Spinal cord (tissue), 10 donors: ENCODE measurements around the gene BAX. TPM values are rescaled to one million over a fixed set of nuclear protein-coding genes. Genes with fewer than 3 reads are reported as not detected.
"Not testable (repeated sequence)": the region's sequence is repeated elsewhere in the genome, so short reads cannot be mapped to it uniquely, and the experiment has no call there.

Source experiments
- DNase-seq, 6 donors: peaks; one replicate each; pipeline versions ENCODE4 v3.0.0 to v3.0.0-alpha.2; 2013 to 2015; ENCODE audit warnings: low spot score in 6 of 6, low read depth in 4 of 6
- H3K27ac ChIP-seq: one replicate; pipeline ENCODE4 v1.5.1; 2013; ENCODE audit warnings: low read depth, low read length, control low read depth
- H3K27me3 ChIP-seq: one replicate; pipeline ENCODE4 v1.6.1; 2013; ENCODE audit warnings: low read length; ENCODE audit not compliant: control insufficient read depth, insufficient read depth
- H3K36me3 ChIP-seq: one replicate; pipeline ENCODE4 v1.6.1; 2013; ENCODE audit warnings: low read length; ENCODE audit not compliant: control insufficient read depth, insufficient read depth
- H3K4me1 ChIP-seq: one replicate; pipeline ENCODE4 v1.6.1; 2013; ENCODE audit warnings: low read length; ENCODE audit not compliant: control insufficient read depth, insufficient read depth
- H3K4me3 ChIP-seq: one replicate; pipeline ENCODE4 v1.5.1; 2013; ENCODE audit warnings: low read depth, low read length, control low read depth
- H3K9me3 ChIP-seq: one replicate; pipeline ENCODE4 v1.6.1; 2013; ENCODE audit warnings: low read length; ENCODE audit not compliant: control insufficient read depth, insufficient read depth
- WGBS: methylation state at CpG from one replicate; pipeline ENCODE4 v1.1.5; 2013; ENCODE audit warnings: missing lambda C conversion rate; ENCODE audit not compliant: insufficient coverage; 5-methylcytosine and 5-hydroxymethylcytosine counted together
- polyA plus RNA-seq, 2 donors: library from polyadenylated mRNA; unstranded; fragments of 120-200 nt; gene quantifications; one replicate each; pipeline ENCODE4 v1.2.1, GENCODE V29; 2013; ENCODE audit not compliant: insufficient read length in 2 of 2
- total RNA-seq, 2 donors: library from RNA; depleted of rRNA in 1 of 2; stranded (reverse); fragments of 120-200 nt in 1 of 2; fragments of >200 nt in 1 of 2; gene quantifications; one replicate each; pipeline versions ENCODE4 v1.2.3 to v1.2.4, GENCODE V29; 2013 to 2014
- donor health status: healthy.

Gene BAX
- total and polyA plus RNA-seq, 4 donors: 23.5 to 91.3 (median 63.2) TPM

DNA sequence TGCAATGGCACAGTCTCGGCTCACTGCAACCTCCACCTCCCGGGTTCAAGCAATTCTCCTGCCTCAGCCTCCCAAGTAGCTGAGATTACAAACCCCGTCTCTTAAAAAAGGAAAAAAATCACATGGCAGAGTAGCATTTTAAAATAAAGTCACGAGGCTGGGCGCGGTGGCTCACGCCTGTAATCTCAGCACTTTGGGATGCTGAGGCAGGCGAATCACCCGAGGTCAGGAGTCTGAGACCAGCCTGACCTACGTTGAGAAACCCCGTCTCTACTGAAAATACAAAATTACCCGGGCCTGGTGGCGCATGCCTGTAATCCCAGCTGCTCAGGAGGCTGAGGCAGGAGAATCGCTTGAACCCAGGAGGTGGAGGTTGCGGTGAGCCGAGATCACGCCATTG, 27.0 kb upstream of the BAX start:
- WGBS: 92% methylated on average over 12 of the region's 17 CpGs
- not testable (repeated sequence) for H3K4me3 ChIP-seq, H3K9me3 ChIP-seq, H3K27ac ChIP-seq, H3K4me1 ChIP-seq, H3K27me3 ChIP-seq, DNase-seq
- H3K36me3 ChIP-seq: peaks cover 14% of the 10 kb centered on the region

- WGBS: 97% methylated on average over 3 of the region's 15 CpGs
- Histone ChIP-seq H3K27ac (no peak overlapping the region), H3K4me3 (no peak overlapping the region)
Observed at GRCh38 chr19:48928164-48929025, 26.3 kb upstream of the BAX start.

GRCh38 chr19:48933382-48933932, 21.2 kb upstream of the BAX start, which contains the start of gene DHDH:
TSS of gene DHDH (plus strand) at chr19:48933699. CDS start at chr19:48933722, 23 bp downstream.
- DNase-seq: peak; percentile 28 to 93 (median 44)
- no peaks in the 10 kb centered on the region for H3K36me3 ChIP-seq
- peak within 1 kb of the TSS; percentile 54 for H3K4me3 ChIP-seq
- peaks cover 5% of the 10 kb centered on the region for H3K4me1 ChIP-seq
- H3K9me3 ChIP-seq: no peaks in the 10 kb centered on the region
- H3K27me3 ChIP-seq: peaks cover 5% of the 10 kb centered on the region
- WGBS: under 1% methylated on average over 35 of the region's 43 CpGs
- no peak within 1 kb of the TSS for H3K27ac ChIP-seq

More at GRCh38 chr19:48928164-48929025, 26.3 kb upstream of the BAX start:
- peaks cover 6% of the 10 kb centered on the region for H3K4me1 ChIP-seq
- no peaks in the 10 kb centered on the region for H3K9me3 ChIP-seq
- peak in 1 of 6 donors; percentile 24 for DNase-seq
- peaks cover 5% of the 10 kb centered on the region for H3K27me3 ChIP-seq
- peaks cover 6% of the 10 kb centered on the region for H3K36me3 ChIP-seq

GRCh38 chr19:48934837-48935236, 19.8 kb upstream of the BAX start:
- 69% methylated on average over 19 of the region's 19 CpGs for WGBS
- no peak for DNase-seq
- Histone ChIP-seq H3K36me3 (peaks cover 2% of the 10 kb centered on the region), H3K27ac (no peak overlapping the region), H3K4me1 (peaks cover 5% of the 10 kb centered on the region), H3K4me3 (no peak overlapping the region), H3K9me3 (no peaks in the 10 kb centered on the region), H3K27me3 (peaks cover 5% of the 10 kb centered on the region)

GRCh38 chr19:48935864-48936263, 18.8 kb upstream of the BAX start:
- H3K4me1 ChIP-seq: peaks cover 5% of the 10 kb centered on the region
- peaks cover 6% of the 10 kb centered on the region for H3K36me3 ChIP-seq
- no peak for DNase-seq
- H3K4me3 ChIP-seq: no peak overlapping the region
- H3K9me3 ChIP-seq: no peaks in the 10 kb centered on the region
- peaks cover 5% of the 10 kb centered on the region for H3K27me3 ChIP-seq
- WGBS: 95% methylated on average over 14 of the region's 25 CpGs
- H3K27ac ChIP-seq: no peak overlapping the region

- peaks cover 12% of the 10 kb centered on the region for H3K36me3 ChIP-seq
- WGBS: 100% methylated on average over 2 of the region's 7 CpGs
- DNase-seq: no peak
- no peaks in the 10 kb centered on the region for H3K27me3 ChIP-seq
- H3K4me1 ChIP-seq: peaks cover 5% of the 10 kb centered on the region
- no peak overlapping the region for H3K27ac ChIP-seq
- H3K9me3 ChIP-seq: no peaks in the 10 kb centered on the region
- H3K4me3 ChIP-seq: no peak overlapping the region
Observed at GRCh38 chr19:48938256-48938655, 16.4 kb upstream of the BAX start.

GRCh38 chr19:48940902-48941301, 13.8 kb upstream of the BAX start:
- 94% methylated on average over 4 of the region's 5 CpGs for WGBS
- Histone ChIP-seq H3K27me3 (no peaks in the 10 kb centered on the region), H3K36me3 (peaks cover 12% of the 10 kb centered on the region), H3K27ac (no peak overlapping the region), H3K4me3 (no peak overlapping the region), H3K4me1 (no peaks in the 10 kb centered on the region), H3K9me3 (no peaks in the 10 kb centered on the region)
- DNase-seq: no peak

- no peak for DNase-seq
- 87% methylated on average over 4 of the region's 6 CpGs for WGBS
- no peaks in the 10 kb centered on the region for H3K9me3 ChIP-seq
- no peaks in the 10 kb centered on the region for H3K4me1 ChIP-seq
- H3K36me3 ChIP-seq: peaks cover 18% of the 10 kb centered on the region
- no peak overlapping the region for H3K27ac ChIP-seq
- no peaks in the 10 kb centered on the region for H3K27me3 ChIP-seq
- no peak overlapping the region for H3K4me3 ChIP-seq
Observed at GRCh38 chr19:48943081-48943480, 11.6 kb upstream of the BAX start.

DNA sequence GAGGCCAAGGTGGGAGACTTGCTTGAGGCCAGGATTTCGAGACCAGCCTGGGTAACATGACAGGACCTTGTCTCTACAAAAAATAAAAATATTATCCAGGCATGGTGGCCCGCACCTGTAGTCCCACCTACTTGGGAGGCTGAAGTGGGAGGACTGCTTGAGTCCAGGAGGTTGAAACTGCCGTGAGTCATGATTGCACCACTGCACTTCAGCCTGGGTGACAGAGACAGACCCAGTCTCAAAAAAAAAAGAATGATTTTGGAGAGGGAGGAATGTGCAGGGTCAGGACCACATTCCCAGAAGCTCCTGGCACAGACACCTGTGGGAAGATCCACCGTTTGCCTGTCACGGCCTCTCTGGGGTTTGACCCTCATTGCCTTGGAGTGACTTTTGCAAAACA, 9.3 kb upstream of the BAX start:
- Histone ChIP-seq H3K36me3 (peaks cover 15% of the 10 kb centered on the region), H3K4me3 (no peak overlapping the region), H3K9me3 (no peaks in the 10 kb centered on the region), H3K27me3 (no peaks in the 10 kb centered on the region), H3K4me1 (no peaks in the 10 kb centered on the region), H3K27ac (no peak overlapping the region)
- no peak for DNase-seq
- WGBS: 85% methylated on average over 3 of the region's 5 CpGs

- H3K27ac ChIP-seq: no peak overlapping the region
- H3K9me3 ChIP-seq: no peaks in the 10 kb centered on the region
- no peaks in the 10 kb centered on the region for H3K27me3 ChIP-seq
- no peak for DNase-seq
- H3K4me3 ChIP-seq: no peak overlapping the region
- peaks cover 12% of the 10 kb centered on the region for H3K36me3 ChIP-seq
- no peaks in the 10 kb centered on the region for H3K4me1 ChIP-seq
- WGBS: 72% methylated on average over 2 of the region's 2 CpGs
Observed at GRCh38 chr19:48945817-48946216, 8.9 kb upstream of the BAX start.
